HG02763 (cell line): ENCODE data around the gene YIF1B.
"Not testable (repeated sequence)": the region's sequence is repeated elsewhere in the genome, so short reads cannot be mapped to it uniquely, and the experiment has no call there.

Source experiments
- ATAC-seq: cut with Tn5 transposase; IDR thresholded peaks from one replicate; pipeline ENCODE4 v1.9.1; 2021; ENCODE audit warnings: mild to moderate bottlenecking, moderate library complexity; ENCODE audit not compliant: unreplicated experiment

The YIF1B gene

DNA sequence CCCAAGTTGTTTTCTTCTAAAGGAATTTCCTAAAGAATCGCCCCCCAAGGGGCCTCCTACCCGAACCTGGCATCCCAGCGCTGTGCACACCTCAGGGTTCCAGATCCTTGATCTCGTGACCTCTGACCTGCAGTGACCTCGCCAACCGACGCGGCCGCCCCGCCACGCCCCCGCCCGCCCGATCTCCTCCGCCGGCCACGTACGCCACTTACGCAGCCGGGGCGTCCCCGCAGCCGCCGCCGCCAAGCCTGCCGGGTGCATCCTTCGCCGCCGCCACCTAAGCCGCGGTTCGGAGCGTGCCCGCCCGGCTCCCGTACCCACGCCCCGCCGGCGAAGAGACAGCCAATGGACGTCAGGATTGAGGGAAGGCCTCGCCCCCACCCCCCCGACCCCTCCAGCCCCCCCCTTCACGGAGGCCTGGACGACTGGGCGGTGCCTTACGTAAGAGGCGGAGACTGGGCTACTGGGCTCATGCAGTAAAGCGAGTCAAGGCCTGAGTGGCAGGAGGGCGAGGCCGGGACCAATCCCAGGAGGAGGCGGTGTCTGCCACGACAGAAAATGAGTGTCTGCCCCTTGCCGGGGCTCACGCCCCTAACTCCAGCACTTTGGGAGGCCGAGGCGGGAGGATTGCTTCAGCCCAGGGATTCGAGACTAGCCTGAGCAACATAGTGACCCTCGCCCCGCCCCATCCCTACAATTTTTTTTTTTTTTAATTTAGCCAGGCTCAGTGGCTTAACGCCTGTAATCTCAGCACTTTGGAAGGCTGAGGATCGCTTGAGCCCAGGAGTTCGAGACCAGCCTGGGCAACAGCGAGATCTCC lies at the start of gene YIF1B:
TSS of gene YIF1B (minus strand) at position 291 of the 820 bp plus-strand sequence. CDS start at position 261, 30 bp downstream.
- peak; percentile 85 for ATAC-seq

- not testable (repeated sequence) for ATAC-seq
Measured at GRCh38 chr19:38362946-38363688, 47.4 kb upstream of the YIF1B start.

DNA sequence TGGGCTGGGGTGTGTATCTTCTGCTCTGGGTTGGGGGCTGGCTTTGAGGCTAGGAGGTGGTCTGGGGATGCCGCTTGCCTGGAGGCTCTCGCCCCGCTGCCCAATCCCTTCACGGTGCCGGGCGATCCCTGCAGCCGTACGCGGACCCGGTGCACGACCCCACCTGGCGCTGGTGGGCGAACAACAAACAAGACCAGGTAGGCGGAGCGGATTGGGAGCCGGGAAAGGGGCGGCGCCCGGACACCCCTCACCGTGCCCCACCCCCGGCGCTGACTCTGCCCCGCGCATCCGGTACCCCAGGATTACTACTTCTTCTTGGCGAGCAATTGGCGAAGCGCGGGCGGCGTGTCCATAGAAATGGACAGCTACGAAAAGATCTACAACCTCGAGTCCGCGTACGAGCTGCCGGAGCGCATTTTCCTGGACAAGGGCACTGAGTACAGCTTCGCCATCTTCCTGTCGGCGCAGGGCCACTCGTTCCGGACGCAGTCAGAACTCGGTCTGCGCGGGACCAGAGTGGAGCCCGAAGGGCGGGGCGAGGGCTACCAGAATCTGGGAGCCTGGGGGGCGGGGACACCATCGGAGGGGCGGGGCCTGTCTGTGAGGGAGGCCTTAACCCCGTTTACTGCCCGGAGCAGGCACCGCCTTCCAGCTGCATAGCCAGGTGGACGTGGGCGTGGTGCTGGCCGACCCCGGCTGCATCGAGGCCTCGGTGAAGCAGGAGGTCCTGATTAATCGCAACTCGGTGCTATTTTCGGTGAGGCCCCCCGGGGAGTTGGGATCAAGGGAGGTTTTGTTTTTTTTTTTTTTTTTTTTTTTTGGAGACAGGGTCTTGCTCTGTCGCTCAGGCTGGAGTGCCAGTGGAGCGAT lies 46.6 kb upstream of the YIF1B start:
- no peak for ATAC-seq

DNA sequence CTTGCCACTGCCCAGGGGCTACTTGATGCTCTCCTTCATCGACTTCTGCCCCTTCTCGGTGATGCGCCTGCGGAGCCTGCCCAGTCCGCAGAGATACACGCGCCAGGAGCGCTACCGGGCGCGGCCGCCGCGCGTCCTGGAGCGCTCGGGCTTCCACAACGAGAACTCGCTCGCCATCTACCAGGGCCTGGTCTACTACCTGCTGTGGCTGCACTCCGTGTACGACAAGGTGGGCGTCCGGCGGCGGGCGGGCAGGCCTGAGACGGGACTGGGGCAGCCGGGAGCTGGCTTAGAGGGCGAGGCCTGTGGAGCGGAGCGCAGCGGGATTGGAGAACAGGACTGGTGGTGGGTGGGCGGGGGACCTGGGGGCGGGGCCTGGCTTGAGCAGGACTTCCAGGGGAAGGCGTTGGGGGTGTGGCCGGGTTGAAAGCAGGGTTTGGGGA lies 45.9 kb upstream of the YIF1B start:
- ATAC-seq = no peak

DNA sequence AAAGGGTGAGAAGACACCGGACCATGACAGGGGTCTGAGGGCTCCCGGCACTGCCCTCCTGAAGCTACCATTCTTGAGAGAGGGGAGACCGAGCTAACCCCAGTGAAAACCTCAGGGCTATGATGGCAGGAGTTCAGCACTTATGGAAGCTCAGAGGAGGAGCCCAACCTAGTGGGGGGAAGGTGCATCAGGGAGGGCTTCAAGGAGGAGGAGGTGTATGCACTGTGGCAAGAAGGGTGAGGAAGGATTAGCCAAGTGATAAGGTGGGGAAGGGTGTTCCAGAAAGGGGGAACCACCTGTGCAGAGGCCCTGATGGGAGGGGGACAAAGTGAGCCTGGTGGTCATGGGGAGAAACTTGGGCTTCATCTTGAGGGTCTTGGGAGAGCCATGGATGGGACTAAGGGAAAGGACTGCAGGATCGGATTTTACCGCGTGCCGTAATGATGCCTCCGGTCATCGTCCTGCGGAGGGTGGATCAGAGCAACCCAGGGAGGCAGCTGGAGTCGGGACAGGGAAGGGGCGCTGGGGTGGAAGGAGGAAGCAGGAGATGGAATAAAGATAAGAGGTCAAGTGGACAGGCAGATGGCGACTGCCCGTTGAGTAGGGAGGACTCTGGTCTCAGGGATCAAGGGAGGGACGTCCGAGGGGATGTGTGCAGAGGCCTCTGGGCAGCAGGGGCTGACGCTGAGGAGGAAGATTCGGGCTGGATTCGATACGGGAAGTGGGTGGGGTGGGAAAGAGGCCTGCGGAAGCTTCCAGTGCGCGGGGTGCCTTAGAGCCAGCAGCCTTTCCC lies 45.3 kb upstream of the YIF1B start:
- no peak for ATAC-seq

DNA sequence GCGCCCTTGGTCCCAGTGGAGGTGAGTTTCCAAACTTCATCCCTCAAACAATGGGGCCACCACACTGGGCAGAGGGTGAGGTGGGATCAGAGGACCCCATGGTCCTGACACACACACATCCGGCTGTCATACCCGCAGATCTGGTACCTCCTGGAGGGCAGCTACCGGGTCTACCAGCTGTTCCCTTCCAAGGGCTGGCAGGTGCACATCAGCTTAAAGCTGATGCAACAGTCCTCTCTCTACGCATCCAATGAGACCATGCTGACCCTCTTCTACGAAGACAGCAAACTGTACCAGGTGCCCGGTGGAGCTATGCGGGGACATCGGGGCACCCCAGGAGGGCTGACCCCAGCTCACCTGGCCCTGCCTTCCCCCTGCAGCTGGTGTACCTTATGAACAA lies 44.6 kb upstream of the YIF1B start:
- no peak for ATAC-seq

- ATAC-seq = no peak
Measured at GRCh38 chr19:38359242-38360021, 43.7 kb upstream of the YIF1B start.

DNA sequence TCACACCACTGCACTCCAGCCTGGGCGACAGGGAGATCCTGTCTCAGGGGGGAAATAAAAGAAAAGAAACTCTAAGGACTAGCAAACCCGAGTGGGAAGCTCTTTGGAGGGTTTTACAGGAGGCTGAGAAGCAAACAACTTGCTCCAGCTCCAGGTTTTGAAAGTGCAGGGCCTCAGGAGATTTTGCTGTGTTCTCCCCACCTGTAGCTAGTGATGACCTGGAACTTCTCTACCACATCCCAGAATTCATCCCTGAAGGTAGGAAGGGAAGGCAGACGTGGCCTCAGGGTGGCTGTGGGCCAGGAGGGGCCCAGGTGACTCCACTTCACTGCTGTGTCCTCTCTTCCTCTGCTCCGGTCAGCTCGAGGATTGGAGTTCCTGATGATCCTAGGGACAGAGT lies 42.3 kb upstream of the YIF1B start:
- no peak for ATAC-seq

GRCh38 chr19:38355728-38356725 lies 40.3 kb upstream of the YIF1B start:
- ATAC-seq = no peak

DNA sequence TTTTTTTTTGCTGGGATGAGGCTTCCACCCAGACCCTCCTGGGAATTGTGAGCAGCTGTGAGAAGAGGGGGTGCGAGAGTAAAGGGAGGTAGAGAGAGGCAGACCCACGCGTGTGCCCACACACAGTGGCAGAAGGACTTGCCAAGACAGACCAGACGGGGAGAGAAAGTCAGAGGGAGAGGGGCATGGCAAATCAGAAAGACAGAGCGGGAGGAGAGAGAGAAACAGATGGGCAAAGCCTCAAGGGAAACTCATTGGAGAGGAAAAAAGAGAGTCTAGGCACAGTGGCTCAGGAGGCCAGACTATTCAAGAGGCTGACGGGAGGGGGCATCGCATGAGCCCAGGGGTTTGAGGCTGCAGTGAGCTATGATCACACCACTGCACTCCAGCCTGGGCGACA lies 36.9 kb upstream of the YIF1B start:
- ATAC-seq = no peak

GRCh38 chr19:38351865-38352395 lies 36.2 kb upstream of the YIF1B start:
- no peak for ATAC-seq

DNA sequence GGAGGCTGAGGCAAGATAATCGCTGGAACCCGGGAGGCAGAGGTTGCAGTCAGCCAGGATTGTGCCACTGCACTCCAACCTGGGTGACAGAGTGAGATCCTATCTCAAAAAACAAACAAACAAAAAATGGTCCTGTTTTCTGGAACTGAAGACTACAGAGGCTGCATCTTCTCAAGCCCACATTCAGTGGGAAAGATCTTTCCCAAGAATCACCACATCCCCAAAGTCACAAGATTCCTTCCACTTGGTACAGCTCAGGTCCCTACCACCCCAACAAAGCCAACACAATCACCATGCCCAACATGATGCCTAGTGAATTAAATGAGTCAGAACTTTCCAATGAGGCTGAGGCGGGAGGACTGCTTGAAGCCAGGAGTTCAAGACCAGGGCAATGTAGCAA lies 35.1 kb upstream of the YIF1B start:
- ATAC-seq = no peak

- ATAC-seq = no peak
Measured at GRCh38 chr19:38346837-38347236, 31.1 kb upstream of the YIF1B start.

DNA sequence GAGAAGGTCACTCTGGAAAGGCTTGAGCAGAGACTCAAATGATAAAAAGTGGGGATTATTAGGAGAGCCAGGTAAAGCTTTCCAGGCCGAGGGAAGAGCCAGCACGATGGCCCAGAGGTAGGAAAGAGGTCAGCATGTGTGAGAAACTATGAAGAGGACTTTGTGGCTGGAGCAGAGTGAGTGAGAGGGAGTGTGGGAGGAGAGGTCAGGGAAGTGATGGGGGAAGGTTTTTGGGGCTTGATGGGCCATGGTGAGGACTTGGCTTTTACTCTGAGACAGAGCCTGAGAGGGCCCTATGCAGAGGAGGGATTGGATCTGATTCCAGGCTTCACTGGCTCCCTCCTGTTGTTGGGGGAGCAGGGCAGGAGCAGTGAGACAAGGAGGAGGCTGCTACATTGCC lies 25.2 kb upstream of the YIF1B start:
- no peak for ATAC-seq

DNA sequence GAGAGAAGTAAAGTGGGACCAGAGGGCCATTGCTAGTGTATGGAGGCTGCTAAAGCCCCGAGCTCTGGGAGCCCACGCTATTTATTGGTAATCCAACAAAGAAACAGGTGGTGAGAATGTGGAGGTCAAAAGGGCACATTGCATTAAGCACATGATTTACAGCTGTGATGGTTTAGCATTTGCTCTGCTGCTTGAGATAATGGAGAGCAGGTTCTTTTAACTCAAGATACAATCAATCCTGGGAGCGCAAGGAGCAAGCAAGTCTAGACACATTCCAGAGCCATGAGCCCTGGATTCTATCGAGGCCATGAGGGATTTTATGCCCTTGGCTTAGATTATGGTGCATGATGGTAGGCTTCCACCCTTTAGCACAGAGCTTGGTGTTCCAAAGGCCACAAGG lies 23.3 kb upstream of the YIF1B start:
- not testable (repeated sequence) for ATAC-seq

DNA sequence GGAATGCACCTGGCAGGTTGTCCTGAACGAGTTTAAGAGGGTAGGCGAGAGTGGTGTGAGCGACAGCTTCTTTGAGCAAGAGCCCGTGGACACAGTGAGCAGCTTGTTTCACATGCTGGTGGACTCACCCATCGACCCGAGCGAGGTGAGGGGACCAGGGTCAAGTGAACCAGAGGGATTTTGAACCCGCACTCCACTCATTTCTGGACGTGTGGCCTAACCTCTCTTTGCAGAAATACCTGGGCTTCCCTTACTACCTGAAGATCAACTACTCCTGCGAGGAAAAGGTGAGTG lies 21.6 kb upstream of the YIF1B start:
- ATAC-seq = no peak

DNA sequence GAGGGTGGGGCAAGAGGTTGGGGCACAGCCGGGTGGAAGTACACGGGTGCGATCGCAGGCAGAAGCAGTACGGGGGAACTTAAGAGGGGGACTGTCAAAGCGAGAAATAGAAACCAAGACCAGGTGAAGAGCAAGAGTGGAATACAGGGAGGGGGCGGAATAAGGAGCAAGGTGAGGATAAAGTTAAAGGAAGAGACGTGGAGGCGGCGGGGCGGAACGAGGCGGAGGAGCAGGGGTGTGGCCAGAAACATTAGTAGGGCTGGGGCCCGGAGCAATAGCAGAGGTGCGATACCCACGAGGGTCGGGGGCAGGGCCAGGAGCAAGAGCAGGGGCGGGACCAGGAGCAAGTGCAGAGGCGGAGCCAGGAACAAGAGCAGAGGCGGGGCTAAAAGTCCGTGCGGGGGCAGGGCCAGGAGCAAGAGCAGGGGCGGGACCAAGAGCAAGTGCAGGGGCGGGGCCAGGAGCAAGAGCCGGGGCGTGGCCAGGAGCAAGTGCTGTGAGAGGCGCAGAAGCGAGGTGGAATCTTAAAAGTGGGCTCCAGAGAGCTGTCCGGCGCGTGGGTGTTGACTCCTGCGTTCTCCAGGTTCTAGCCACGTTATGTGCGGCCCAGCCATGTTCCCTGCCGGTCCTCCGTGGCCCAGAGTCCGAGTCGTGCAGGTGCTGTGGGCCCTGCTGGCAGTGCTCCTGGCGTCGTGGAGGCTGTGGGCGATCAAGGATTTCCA lies 21.1 kb upstream of the YIF1B start:
- ATAC-seq = peak; percentile 40
